PC-3 (cell line): ENCODE measurements around the gene POLR2C.

Source experiments
- CTCF ChIP-seq: fragments of 300-600 bp; sonication (generic); conservative IDR thresholded peaks from 2 replicates; pipeline ENCODE4 v1.5.1; 2017; ENCODE audit warnings: antibody characterized with exemption, low read depth, mild to moderate bottlenecking, low read length
- EZH2 ChIP-seq: fragments of 300-600 bp; sonication (generic); IDR thresholded peaks from one replicate; pipeline ENCODE4 v1.6.1; 2017; ENCODE audit warnings: antibody characterized with exemption, mild to moderate bottlenecking, low read length; ENCODE audit not compliant: unreplicated experiment
- EZH2phosphoT487 ChIP-seq: fragments of 300-600 bp; sonication (generic); IDR thresholded peaks from 2 replicates; pipeline ENCODE4 v1.6.1; 2018; ENCODE audit warnings: mild to moderate bottlenecking, antibody characterized with exemption, low read length, borderline replicate concordance

- TF ChIP-seq CTCF (no peak), EZH2 (no peak), EZH2phosphoT487 (no peak)
Observed at GRCh38 chr16:57483725-57484514, 21.4 kb downstream of the POLR2C start.
